Activated CD8-positive, alpha-beta memory T cell treated with anti-CD3 and anti-CD28 coated beads for 48 hours (primary cell): Measurements from ENCODE around the gene WDFY2.

ENCODE experiments used
- DNase-seq, 3 experiments: peaks; one replicate each; pipeline ENCODE4 v3.0.0-alpha.2; 2020; ENCODE audit warnings: low read depth in 2 of 3, low spot score in 2 of 3

Gene WDFY2

DNA sequence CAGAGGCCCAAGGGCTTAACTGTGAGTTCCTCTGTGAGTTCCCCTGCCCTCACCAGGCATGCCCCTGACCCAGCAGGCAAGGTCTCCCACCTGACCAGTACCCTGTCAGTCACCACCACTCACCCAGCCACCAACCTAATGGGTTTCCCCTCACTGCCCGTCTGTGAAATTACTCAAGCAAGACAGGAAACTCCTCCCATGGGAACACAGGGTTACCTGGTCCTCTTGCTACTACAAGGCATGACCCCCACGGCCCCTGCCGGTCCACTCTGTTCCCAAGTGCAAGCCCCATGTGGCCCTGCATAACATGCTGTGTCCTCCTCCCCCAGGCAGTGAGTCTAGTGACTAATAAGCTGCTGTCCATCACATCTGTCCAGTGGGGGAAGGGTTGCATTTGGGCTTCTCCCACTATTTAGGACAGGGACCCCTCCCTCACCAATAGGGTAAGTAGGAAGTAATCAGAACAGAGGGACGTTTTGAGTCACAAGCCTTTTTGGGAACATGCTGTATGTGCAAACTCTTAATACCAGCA is 227.7 kb downstream of the WDFY2 start:
- DNase-seq: no peak

DNA sequence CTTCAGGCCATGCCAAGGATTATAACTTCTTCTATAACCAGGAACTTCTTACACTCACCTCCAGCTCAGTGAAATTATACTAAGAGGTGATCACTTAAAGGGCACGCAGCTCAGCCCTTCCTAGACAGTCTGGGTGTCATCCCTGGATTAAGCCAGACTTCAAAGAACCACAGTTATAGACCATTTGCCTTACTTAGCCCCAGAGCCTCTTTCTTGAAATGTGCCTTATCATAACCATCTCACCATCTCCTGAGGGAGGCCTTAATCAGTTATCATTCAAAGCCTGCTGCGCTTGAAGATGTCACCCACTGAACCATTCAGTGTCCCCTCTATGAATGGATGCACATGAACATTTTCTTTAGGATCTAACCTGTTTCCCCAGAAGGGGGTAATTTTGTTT is 229.8 kb downstream of the WDFY2 start:
- no peak for DNase-seq

DNA sequence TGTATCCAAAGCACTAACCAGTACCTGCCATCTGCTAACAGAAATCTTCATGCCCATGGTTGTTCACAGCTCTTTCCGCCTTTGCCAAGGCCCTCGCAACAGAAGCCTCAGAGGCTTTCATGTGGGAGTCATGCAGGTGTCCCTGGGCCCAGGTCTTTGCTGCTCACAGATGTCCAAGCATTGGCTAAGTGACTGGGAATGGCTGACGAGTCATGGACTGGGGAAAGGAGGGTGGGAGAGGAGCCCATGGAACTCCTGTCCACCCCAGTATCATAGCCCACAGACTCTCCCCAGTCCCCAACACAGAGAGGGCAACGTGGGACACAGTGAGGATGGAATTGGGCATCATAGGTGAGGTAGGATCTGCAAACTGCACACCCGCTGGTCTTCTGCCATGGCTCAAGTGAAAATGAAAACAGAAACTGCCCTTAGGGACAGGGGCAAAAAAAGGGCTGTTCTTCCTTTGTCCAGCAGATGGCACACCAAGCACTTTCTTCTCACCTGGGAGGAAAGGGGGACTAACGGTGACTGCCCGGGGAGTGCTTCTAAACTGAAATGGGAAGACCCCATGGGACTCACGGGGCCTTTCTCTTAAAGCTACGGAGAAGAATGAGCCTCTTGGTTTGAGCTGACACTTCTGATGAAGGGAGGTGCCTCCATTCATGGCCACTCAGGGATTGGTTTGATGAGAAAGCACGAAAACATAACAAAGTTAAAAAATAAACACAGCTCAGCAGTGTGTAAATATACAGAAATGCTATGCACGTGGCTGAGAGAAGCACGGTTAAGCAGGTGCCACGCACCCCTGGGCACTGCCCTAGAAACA is 230.8 kb downstream of the WDFY2 start:
- no peak for DNase-seq

DNA sequence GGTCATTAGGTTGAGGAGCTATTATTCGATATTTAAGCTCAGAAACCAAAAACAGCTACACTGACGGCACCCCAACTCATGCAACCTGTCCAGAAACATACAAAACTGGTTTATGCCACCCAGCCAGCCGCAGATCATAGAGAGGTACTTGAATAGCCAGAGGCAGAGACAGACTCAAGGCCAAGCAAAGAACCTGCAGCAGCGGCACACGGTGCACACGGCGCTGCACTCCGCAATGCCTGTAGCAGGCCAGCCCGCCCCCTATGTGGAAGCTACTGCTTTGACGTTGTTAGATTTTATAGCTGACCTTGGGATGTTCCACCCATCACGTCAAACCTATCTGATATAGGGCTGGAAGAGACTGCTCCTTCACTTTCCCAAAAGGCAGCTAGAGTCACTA is 231.6 kb downstream of the WDFY2 start:
- DNase-seq: no peak

DNA sequence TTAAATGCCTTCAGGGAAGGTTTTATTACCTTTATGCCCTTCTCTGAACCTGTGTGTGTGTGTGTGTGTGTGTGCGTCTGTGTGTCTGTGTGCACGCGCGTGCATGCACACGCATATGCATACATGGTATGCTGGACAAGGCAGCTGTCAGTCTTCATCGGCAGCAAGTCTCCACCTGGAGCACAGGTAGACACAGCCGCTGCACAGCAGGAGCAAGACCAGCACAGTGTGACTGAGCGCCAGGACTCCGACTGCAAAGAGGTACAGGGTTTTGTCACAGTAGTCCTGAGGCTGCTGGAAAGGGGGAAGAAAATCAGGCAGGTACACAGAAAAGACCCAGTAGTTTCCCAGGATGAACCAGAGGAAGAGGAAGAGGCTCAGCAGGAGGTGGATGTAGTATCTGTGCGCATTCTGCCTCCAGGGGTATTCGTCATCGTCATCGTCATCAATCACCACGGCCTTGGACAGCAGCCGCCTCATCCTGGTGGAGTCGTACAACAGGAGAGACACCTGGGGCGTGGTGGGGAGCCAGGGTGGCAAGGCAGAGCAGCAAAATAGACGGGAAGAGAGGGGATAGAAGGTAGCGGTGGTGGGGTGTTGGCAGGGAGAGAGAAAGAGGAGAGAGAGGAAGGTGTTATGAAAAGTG is 232.5 kb downstream of the WDFY2 start:
- DNase-seq: no peak
